ENCODE data around the gene CCDC142.
A peak's percentile ranks its signal among the peaks of the same experiment; 100 is the strongest.

Gene CCDC142

GRCh38 chr2:74527741-74528140, 44.9 kb upstream of the CCDC142 start:
- Histone ChIP-seq H3K4me1 (ENCODE audit: control insufficient read depth, low read length) (peaks cover 43% of the 10 kb centered on the region), H3K79me2 (ENCODE audit: control insufficient read depth, low read length) (peaks cover 48% of the 10 kb centered on the region), H3K4me3 (ENCODE audit: low read length) (peak overlapping the region; percentile 99), H3K4me2 (ENCODE audit: low read length) (peak overlapping the region; percentile 94), H3K36me3 (ENCODE audit: control insufficient read depth, low read length) (peaks cover 65% of the 10 kb centered on the region), H3F3A (ENCODE audit: control insufficient read depth, insufficient read depth) (peaks cover 11% of the 10 kb centered on the region), H3K9me2 (replicated peaks; ENCODE audit: control insufficient read depth, low read length) (no peaks in the 10 kb centered on the region), H3K27me3 (ENCODE audit: control insufficient read depth, low read length) (no peaks in the 10 kb centered on the region), H3K27ac (ENCODE audit: low read depth, low read length) (no peak overlapping the region), H3K9me3 (ENCODE audit: control insufficient read depth, insufficient read depth, low read length) (no peaks in the 10 kb centered on the region), H4K20me1 (ENCODE audit: control insufficient read depth, insufficient read depth, low read depth, low read length) (no peaks in the 10 kb centered on the region)
- no peak for TF ChIP-seq EZH2phosphoT487 (IDR thresholded peaks at IDR 0.05; ENCODE audit: borderline replicate concordance, low read length)
- TF ChIP-seq CTCF (IDR thresholded peaks at IDR 0.05; ENCODE audit: low read depth, low read length, poor library complexity, severe bottlenecking), result no peak

GRCh38 chr2:74526649-74527230, 43.9 kb upstream of the CCDC142 start:
- Histone ChIP-seq H3F3A (ENCODE audit: control insufficient read depth, insufficient read depth) (peaks cover 7% of the 10 kb centered on the region), H3K4me3 (ENCODE audit: low read length) (no peak overlapping the region), H3K4me2 (ENCODE audit: low read length) (peak overlapping the region; percentile 2; the same call in 1 of the 2 replicates), H3K27me3 (ENCODE audit: control insufficient read depth, low read length) (no peaks in the 10 kb centered on the region), H3K4me1 (ENCODE audit: control insufficient read depth, low read length) (peaks cover 39% of the 10 kb centered on the region), H4K20me1 (ENCODE audit: control insufficient read depth, insufficient read depth, low read depth, low read length) (no peaks in the 10 kb centered on the region), H3K36me3 (ENCODE audit: control insufficient read depth, low read length) (peaks cover 55% of the 10 kb centered on the region), H3K9me3 (ENCODE audit: control insufficient read depth, insufficient read depth, low read length) (no peaks in the 10 kb centered on the region), H3K79me2 (ENCODE audit: control insufficient read depth, low read length) (peaks cover 48% of the 10 kb centered on the region), H3K9me2 (replicated peaks; ENCODE audit: control insufficient read depth, low read length) (no peaks in the 10 kb centered on the region), H3K27ac (ENCODE audit: low read depth, low read length) (no peak overlapping the region; the same call in 1 of the 2 replicates)
- TF ChIP-seq CTCF (IDR thresholded peaks at IDR 0.05; ENCODE audit: low read depth, low read length, poor library complexity, severe bottlenecking) (no peak), EZH2phosphoT487 (IDR thresholded peaks at IDR 0.05; ENCODE audit: borderline replicate concordance, low read length) (no peak)

GRCh38 chr2:74525717-74526648, 43.2 kb upstream of the CCDC142 start, which contains the start of gene DQX1:
Gene DQX1 (minus strand): TSS chr2:74526231. CDS start chr2:74525729, 502 bp downstream.
- no peak for TF ChIP-seq CTCF (IDR thresholded peaks at IDR 0.05; ENCODE audit: low read depth, low read length, poor library complexity, severe bottlenecking)
- TF ChIP-seq EZH2phosphoT487 (IDR thresholded peaks at IDR 0.05; ENCODE audit: borderline replicate concordance, low read length), result no peak
- peaks cover 32% of the 10 kb centered on the region for H3K4me1 ChIP-seq (ENCODE audit: control insufficient read depth, low read length)

More at GRCh38 chr2:74525717-74526648, 43.2 kb upstream of the CCDC142 start, which contains the start of gene DQX1:
- Histone ChIP-seq H3K79me2 (ENCODE audit: control insufficient read depth, low read length) (peaks cover 43% of the 10 kb centered on the region), H3K4me2 (ENCODE audit: low read length) (peak within 1 kb of the TSS; percentile 2; the same call in 1 of the 2 replicates), H3K27me3 (ENCODE audit: control insufficient read depth, low read length) (no peaks in the 10 kb centered on the region), H3K9me2 (replicated peaks; ENCODE audit: control insufficient read depth, low read length) (no peaks in the 10 kb centered on the region), H3K4me3 (ENCODE audit: low read length) (no peak within 1 kb of the TSS), H4K20me1 (ENCODE audit: control insufficient read depth, insufficient read depth, low read depth, low read length) (no peaks in the 10 kb centered on the region), H3K36me3 (ENCODE audit: control insufficient read depth, low read length) (peaks cover 48% of the 10 kb centered on the region), H3F3A (ENCODE audit: control insufficient read depth, insufficient read depth) (peaks cover 4% of the 10 kb centered on the region), H3K9me3 (ENCODE audit: control insufficient read depth, insufficient read depth, low read length) (no peaks in the 10 kb centered on the region), H3K27ac (ENCODE audit: low read depth, low read length) (no peak within 1 kb of the TSS; the same call in 1 of the 2 replicates)

Measured in DOHH2 (cell line).